K562 (cell line): ENCODE data around the gene MAGI1.
"Not testable (repeated sequence)": the region's sequence is repeated elsewhere in the genome, so short reads cannot be mapped to it uniquely, and the experiment has no call there.

Experiments
- CBFA2T3 ChIP-seq: fragments of 450-650 bp; IDR thresholded peaks from 2 replicates; pipeline ENCODE4 v1.6.1; 2017
- CTCF ChIP-seq, 3 experiments: IDR thresholded peaks in 2 of 3; conservative IDR thresholded peaks in 1 of 3; 2 replicates each; pipeline ENCODE4 v1.5.1; 2011 to 2012; ENCODE audit warnings: low read length in 3 of 3, mild to moderate bottlenecking in 3 of 3, control low read depth in 2 of 3, improper control_type of control experiment in 1 of 3, inconsistent platforms in 1 of 3, low read depth in 1 of 3, mixed read lengths in 1 of 3, moderate library complexity in 1 of 3; ENCODE audit not compliant: insufficient read depth in 2 of 3
- ELK1 ChIP-seq: sonication (generic); formaldehyde crosslinking; IDR thresholded peaks from 2 replicates; pipeline ENCODE4 v1.8.1; 2022; ENCODE audit warnings: missing genetic modification reagents
- MXI1 ChIP-seq: IDR thresholded peaks from 2 replicates; pipeline ENCODE4 v1.6.1; 2011; ENCODE audit warnings: low read depth, mild to moderate bottlenecking, improper control_type of control experiment, low read length
- NFATC3 ChIP-seq: fragments of 450-650 bp; IDR thresholded peaks from 2 replicates; pipeline ENCODE4 v1.6.1; 2017; ENCODE audit warnings: mild to moderate bottlenecking
- POU5F1 ChIP-seq: fragments of 150-350 bp; IDR thresholded peaks from 2 replicates; pipeline ENCODE4 v1.6.1; 2014; ENCODE audit warnings: borderline replicate concordance, low read length, low read depth, mild to moderate bottlenecking; ENCODE audit not compliant: partially characterized antibody
- REST ChIP-seq, 2 experiments: fragments of 450-650 bp; formaldehyde crosslinking in 1 of 2; IDR thresholded peaks; 2 replicates each; pipeline versions ENCODE4 v1.4.0 to v1.6.1; 2014 to 2020; ENCODE audit warnings: mild to moderate bottlenecking in 2 of 2, borderline replicate concordance in 1 of 2, low read depth in 1 of 2
- ZNF436 ChIP-seq: fragments of 250-450, 450-650 bp; sonication (Bioruptor Pico); formaldehyde crosslinking; IDR thresholded peaks from 2 replicates; pipeline ENCODE4 v1.7.0; 2020; ENCODE audit warnings: mild to moderate bottlenecking

GRCh38 chr3:65891477-65891876, 147.2 kb downstream of the MAGI1 start:
- TF ChIP-seq ZNF436 (CRISPR knock-in tag); POU5F1; NFATC3; MXI1; CTCF (IDR thresholded peaks at IDR 0.05 in 2 of 3, conservative IDR thresholded peaks at IDR 0.05 in 1 of 3; ENCODE audit: insufficient read depth in 2 of 3, low read depth in 1 of 3, low read length in 3 of 3); ELK1 (CRISPR knock-in tag); REST (IDR thresholded peaks at IDR 0.05; ENCODE audit: borderline replicate concordance); REST (CRISPR knock-in tag; IDR thresholded peaks at IDR 0.05; ENCODE audit: low read depth); CBFA2T3: not testable (repeated sequence)
